ENCODE measurements around the gene ARHGEF38.

GRCh38 chr4:105555409-105555808 is 3.0 kb downstream of the ARHGEF38 start:
- TF ChIP-seq CTCF (IDR thresholded peaks at IDR 0.05) (no peak), POLR2A (IDR thresholded peaks at IDR 0.05) (no peak)

All from body of pancreas (tissue), 4 donors.